Neural progenitor cell (in vitro differentiated cells): Measurements from ENCODE around the gene PYGB.

Source experiments
- EZH2 ChIP-seq: fragments of 200-600 bp; sonication (generic); IDR thresholded peaks from 2 replicates; pipeline ENCODE4 v1.6.1; 2017; ENCODE audit warnings: antibody characterized with exemption, mild to moderate bottlenecking, moderate library complexity
- EZH2phosphoT487 ChIP-seq: fragments of 200-600 bp; sonication (generic); IDR thresholded peaks from 2 replicates; pipeline ENCODE4 v1.6.1; 2017; ENCODE audit warnings: antibody characterized with exemption
- TF ChIP-seq, protein P1 (sequence below): fragments of 200-600 bp; sonication (generic); IDR thresholded peaks from 2 replicates; pipeline ENCODE4 v1.5.1; 2017; ENCODE audit warnings: antibody characterized with exemption, mild to moderate bottlenecking

DNA sequence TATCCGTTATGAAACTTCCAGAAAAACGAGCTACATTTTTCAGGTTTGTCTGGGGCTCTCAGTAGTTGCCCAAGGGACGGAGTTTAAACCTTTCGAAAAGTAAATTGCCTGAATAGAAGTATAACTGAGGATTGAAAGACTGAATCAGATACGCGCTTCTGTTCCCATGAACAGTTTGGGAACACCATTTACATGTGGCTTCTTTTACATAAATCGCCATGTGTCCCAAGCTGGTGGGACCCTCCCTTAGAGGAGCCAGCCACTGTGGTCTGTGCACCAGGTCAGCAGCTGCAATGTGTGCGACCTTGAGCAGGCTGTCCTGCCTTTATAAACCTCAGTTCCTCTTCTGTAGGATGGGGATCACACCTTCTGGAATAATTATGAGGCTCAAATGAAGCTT lies 41.3 kb upstream of the PYGB start:
- TF ChIP-seq, protein P1, sequence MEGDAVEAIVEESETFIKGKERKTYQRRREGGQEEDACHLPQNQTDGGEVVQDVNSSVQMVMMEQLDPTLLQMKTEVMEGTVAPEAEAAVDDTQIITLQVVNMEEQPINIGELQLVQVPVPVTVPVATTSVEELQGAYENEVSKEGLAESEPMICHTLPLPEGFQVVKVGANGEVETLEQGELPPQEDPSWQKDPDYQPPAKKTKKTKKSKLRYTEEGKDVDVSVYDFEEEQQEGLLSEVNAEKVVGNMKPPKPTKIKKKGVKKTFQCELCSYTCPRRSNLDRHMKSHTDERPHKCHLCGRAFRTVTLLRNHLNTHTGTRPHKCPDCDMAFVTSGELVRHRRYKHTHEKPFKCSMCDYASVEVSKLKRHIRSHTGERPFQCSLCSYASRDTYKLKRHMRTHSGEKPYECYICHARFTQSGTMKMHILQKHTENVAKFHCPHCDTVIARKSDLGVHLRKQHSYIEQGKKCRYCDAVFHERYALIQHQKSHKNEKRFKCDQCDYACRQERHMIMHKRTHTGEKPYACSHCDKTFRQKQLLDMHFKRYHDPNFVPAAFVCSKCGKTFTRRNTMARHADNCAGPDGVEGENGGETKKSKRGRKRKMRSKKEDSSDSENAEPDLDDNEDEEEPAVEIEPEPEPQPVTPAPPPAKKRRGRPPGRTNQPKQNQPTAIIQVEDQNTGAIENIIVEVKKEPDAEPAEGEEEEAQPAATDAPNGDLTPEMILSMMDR = no peak
- TF ChIP-seq EZH2 (no peak), EZH2phosphoT487 (no peak)
